Fibroblast of pulmonary artery (primary cell): ENCODE results near the gene SIN3B.

ENCODE experiments used
- DNase-seq: peaks from one replicate; pipeline ENCODE4 v3.0.0-alpha.2; 2010; ENCODE audit warnings: low read depth
- H3K4me3 ChIP-seq: replicated peaks from 2 replicates; pipeline ENCODE4 v1.5.1; 2011; ENCODE audit warnings: low read depth, mild to moderate bottlenecking, control low read depth, low read length, moderate library complexity
- TF ChIP-seq, protein P1 (sequence below): IDR thresholded peaks from 2 replicates; pipeline ENCODE4 v1.5.1; 2011; ENCODE audit warnings: mild to moderate bottlenecking, control low read depth, low read length, inconsistent platforms; ENCODE audit errors: missing control alignments

SIN3B gene, protein sequence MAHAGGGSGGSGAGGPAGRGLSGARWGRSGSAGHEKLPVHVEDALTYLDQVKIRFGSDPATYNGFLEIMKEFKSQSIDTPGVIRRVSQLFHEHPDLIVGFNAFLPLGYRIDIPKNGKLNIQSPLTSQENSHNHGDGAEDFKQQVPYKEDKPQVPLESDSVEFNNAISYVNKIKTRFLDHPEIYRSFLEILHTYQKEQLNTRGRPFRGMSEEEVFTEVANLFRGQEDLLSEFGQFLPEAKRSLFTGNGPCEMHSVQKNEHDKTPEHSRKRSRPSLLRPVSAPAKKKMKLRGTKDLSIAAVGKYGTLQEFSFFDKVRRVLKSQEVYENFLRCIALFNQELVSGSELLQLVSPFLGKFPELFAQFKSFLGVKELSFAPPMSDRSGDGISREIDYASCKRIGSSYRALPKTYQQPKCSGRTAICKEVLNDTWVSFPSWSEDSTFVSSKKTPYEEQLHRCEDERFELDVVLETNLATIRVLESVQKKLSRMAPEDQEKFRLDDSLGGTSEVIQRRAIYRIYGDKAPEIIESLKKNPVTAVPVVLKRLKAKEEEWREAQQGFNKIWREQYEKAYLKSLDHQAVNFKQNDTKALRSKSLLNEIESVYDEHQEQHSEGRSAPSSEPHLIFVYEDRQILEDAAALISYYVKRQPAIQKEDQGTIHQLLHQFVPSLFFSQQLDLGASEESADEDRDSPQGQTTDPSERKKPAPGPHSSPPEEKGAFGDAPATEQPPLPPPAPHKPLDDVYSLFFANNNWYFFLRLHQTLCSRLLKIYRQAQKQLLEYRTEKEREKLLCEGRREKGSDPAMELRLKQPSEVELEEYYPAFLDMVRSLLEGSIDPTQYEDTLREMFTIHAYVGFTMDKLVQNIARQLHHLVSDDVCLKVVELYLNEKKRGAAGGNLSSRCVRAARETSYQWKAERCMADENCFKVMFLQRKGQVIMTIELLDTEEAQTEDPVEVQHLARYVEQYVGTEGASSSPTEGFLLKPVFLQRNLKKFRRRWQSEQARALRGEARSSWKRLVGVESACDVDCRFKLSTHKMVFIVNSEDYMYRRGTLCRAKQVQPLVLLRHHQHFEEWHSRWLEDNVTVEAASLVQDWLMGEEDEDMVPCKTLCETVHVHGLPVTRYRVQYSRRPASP

DNA sequence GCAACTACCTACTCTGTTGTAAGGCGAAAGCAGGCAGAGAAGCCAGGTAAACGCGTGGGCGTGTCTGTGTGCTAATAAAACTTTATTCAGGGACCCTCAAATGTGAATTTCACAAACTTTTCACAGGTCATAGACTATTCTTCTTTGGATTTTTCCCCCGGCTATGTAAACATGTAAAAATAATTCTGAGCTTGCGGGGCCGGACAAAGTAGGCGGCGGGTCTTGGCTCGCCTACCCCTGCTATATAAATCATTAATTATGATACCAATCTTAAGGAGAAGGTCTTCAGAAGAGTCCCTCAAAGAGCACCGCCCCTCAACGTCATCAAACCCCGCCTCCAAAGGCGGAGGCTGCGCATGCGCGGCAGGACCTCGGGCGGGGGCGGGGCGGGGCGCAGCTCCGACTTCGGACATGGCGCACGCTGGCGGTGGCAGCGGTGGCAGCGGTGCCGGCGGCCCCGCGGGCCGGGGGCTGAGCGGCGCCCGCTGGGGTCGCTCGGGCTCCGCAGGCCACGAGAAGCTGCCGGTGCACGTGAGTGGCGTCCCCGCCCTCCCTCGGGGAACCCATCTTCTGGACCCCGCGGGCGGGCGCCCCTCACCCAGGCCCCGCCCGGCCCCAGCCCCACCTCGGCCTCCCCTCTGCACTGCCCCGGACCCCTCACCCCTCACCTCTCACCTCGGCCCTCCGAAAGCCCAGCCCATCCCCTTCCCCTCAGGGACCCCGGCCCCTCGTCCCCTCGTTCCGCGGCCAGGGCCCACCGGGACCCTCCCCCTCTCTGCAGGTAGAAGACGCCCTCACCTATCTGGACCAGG lies at the start of gene SIN3B:
Gene SIN3B, plus strand, starts transcription at position 389 of the 812 bp plus-strand sequence. Its CDS starts 23 bp downstream, at position 412.
- H3K4me3 ChIP-seq, result peak within 1 kb of the TSS; percentile 89
- TF ChIP-seq, protein P1, sequence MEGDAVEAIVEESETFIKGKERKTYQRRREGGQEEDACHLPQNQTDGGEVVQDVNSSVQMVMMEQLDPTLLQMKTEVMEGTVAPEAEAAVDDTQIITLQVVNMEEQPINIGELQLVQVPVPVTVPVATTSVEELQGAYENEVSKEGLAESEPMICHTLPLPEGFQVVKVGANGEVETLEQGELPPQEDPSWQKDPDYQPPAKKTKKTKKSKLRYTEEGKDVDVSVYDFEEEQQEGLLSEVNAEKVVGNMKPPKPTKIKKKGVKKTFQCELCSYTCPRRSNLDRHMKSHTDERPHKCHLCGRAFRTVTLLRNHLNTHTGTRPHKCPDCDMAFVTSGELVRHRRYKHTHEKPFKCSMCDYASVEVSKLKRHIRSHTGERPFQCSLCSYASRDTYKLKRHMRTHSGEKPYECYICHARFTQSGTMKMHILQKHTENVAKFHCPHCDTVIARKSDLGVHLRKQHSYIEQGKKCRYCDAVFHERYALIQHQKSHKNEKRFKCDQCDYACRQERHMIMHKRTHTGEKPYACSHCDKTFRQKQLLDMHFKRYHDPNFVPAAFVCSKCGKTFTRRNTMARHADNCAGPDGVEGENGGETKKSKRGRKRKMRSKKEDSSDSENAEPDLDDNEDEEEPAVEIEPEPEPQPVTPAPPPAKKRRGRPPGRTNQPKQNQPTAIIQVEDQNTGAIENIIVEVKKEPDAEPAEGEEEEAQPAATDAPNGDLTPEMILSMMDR, result no peak
- DNase-seq, result peak; percentile 89

DNA sequence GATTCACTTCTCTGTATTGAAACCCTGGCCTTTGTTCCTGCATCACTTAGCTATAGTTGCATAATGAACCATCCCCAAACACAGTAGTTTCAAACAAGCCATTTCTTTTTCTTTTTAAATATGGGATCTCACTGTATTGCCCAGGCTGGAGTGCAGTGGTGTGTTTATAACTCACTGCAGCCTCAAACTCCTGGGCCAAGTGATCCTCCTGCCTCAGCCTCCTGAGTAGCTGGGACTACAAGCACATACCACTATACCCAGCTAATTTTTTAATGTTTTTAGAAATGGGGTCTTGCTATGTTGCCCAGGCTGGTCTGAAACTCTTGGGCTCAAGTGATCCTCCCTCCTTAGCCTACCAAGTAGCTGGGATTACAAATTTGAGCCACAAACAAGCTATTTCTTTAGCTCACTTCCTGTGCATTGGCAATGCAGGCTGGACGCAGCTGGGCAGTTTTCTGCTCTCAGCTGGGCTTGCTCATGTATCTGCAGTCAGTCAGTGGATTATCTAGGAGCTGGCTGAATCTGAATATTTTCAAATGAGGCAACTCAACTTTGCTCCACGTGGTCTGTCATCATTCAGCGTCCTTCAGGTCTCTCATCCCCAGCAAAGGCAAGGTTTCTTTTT lies 49.5 kb upstream of the SIN3B start:
- TF ChIP-seq, protein P1, result no peak
- DNase-seq, result peak; percentile 30
- H3K4me3 ChIP-seq, result no peak overlapping the region

DNA sequence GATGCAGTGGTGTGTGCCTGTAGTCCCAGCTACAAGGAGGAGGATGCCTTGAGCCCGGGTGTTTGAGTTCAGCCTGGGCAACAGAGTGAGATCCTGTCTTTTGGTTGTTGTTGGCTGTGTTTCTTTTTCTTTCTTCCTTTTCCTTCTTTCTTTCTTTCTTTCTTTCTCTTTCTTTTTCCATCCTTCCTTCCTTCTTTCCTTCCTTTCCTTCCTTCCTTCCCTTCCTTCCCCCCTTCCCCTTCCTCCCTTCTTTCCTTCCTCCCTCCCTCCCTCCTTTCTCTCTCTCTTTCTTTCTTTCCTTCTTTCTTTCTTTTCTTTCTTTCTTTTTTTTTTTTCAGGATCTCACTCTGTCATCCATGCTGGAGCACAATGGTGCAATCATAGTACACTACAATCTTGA lies 46.5 kb upstream of the SIN3B start:
- TF ChIP-seq, protein P1, result no peak
- H3K4me3 ChIP-seq, result no peak overlapping the region
- no peak for DNase-seq

DNA sequence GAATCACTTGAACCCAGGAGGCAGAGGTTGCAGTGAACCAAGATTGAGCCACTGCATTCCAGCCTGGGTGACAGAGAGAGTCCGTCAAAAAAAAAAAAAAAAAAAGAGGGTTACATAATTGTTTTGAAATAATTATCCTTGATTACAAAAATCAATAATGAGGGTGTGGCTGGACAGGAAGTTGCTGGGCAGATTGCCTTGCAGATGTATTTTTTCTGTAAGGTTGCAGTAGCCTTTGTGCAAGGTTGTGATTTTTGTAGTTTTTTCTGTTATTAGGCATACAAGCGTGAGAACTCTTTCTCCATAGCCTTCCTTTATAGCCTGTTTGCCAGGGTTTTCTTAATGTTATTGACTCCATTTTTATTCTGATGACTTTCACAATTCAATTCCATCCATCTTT lies 40.7 kb upstream of the SIN3B start:
- TF ChIP-seq, protein P1, result no peak
- no peak overlapping the region for H3K4me3 ChIP-seq
- DNase-seq, result no peak

DNA sequence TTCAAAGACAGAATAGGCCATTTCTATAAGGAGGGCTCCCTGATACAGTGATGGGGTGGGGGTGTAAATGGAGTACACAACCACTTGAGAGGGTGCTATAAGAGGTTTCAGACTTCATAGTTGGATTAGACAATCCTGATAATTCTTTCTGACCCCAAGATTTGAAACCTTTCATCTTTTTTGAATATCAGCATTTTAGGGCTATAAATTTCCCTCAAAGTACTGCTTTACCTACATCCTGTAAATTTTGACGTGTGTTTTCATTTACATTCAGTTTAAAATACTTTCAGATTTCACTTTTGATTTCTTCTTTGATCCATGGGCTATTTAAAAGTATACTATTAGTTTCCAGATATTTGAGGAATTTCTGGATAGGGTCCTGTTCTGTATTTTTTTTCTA lies 40.0 kb upstream of the SIN3B start:
- no peak for DNase-seq
- H3K4me3 ChIP-seq, result no peak overlapping the region
- TF ChIP-seq, protein P1, result no peak

DNA sequence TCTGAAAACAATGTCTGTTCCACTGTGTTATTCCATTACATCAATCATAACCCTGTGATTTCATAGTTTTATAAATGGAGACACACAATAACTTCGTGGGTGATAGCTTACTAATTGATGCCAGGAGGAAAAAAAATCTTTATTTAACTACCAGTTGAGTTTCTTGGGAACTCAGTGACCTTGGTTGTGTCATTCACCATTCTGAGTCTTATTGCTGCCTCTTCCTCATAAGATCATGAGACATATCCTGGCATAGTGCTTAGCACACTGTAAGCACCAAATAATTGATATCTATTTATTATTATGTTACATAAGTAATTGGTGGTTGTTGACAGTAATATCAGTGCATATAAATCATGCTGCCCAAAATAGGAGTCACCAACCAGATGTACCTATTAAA lies 39.1 kb upstream of the SIN3B start:
- no peak for DNase-seq
- TF ChIP-seq, protein P1, result no peak
- no peak overlapping the region for H3K4me3 ChIP-seq
